BE2C (cell line): ENCODE measurements around the gene SLC7A8.

Experiments used
- DNase-seq: peaks from one replicate; pipeline ENCODE4 v3.0.0-alpha.2; 2020
- H3K27me3 ChIP-seq: fragments of 250-450 bp; sonication (Bioruptor Pico); 2 replicates; pipeline ENCODE4 v1.5.1; 2020; ENCODE audit warnings: mild to moderate bottlenecking
- H3K36me3 ChIP-seq: fragments of 250-450 bp; sonication (Bioruptor Pico); 2 replicates; pipeline ENCODE4 v1.5.1; 2020; ENCODE audit warnings: mild to moderate bottlenecking
- H3K4me1 ChIP-seq: fragments of 250-450 bp; sonication (Bioruptor Pico); 2 replicates; pipeline ENCODE4 v1.5.1; 2020
- H3K4me3 ChIP-seq: 2 replicates; pipeline ENCODE4 v1.5.1; 2011; ENCODE audit warnings: low read depth, low read length
- H3K9me3 ChIP-seq: fragments of 250-450 bp; sonication (Bioruptor Pico); 2 replicates; pipeline ENCODE4 v1.5.1; 2020
- TF ChIP-seq, protein P1 (sequence below): IDR thresholded peaks from 2 replicates; pipeline ENCODE4 v1.5.1; 2012; ENCODE audit warnings: mild to moderate bottlenecking, low read depth, low read length

Gene SLC7A8

DNA sequence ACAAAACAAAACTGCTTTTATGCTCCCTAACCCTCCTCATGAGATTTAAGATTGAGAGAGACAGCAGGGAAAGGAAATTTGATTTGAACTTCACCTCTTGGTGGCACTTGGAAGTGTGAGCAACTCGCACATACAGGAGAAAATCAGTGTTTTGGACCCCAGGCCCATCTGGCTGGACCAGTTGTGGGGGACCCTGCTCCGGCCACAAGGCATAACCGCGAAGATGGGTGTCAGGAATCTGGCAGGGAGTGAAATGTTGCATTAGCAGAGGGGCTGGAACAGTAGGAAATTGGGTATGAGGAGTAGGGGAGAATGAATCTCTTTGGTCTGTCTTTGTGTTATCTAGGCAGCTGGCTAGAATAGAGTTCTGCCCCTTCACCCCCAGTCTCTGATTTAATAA lies 79.9 kb downstream of the SLC7A8 start:
- Histone ChIP-seq H3K9me3 (no peaks in the 10 kb centered on the region), H3K27me3 (peaks cover 18% of the 10 kb centered on the region), H3K36me3 (no peaks in the 10 kb centered on the region), H3K4me1 (no peaks in the 10 kb centered on the region), H3K4me3 (no peak overlapping the region)
- TF ChIP-seq, protein P1, sequence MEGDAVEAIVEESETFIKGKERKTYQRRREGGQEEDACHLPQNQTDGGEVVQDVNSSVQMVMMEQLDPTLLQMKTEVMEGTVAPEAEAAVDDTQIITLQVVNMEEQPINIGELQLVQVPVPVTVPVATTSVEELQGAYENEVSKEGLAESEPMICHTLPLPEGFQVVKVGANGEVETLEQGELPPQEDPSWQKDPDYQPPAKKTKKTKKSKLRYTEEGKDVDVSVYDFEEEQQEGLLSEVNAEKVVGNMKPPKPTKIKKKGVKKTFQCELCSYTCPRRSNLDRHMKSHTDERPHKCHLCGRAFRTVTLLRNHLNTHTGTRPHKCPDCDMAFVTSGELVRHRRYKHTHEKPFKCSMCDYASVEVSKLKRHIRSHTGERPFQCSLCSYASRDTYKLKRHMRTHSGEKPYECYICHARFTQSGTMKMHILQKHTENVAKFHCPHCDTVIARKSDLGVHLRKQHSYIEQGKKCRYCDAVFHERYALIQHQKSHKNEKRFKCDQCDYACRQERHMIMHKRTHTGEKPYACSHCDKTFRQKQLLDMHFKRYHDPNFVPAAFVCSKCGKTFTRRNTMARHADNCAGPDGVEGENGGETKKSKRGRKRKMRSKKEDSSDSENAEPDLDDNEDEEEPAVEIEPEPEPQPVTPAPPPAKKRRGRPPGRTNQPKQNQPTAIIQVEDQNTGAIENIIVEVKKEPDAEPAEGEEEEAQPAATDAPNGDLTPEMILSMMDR = no peak
- DNase-seq = no peak

DNA sequence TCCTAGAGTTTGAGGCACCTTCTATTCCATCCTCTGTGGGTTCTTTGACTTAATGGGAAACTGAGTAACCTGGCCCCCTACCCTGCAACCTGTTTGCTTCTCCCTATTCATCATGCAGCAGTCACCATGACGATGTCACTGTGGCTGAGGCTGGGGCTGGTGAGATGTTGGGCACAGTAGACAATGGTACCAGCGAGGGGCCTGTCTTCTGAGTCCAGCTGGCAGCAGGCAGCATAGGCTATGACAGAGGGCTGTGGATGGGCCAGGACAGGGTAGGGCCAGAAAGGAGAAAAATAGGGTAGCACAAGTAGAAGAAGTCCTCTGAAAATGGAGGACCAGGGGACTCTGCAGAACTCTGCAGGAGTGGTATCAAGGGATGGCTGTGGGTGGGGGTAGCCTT lies 80.7 kb downstream of the SLC7A8 start:
- 0 out of 2 replicates have a peak, but pooled peaks cover 5% of the 10 kb centered on the region for H3K36me3 ChIP-seq
- H3K9me3 ChIP-seq = no peaks in the 10 kb centered on the region
- H3K4me1 ChIP-seq = no peaks in the 10 kb centered on the region
- H3K27me3 ChIP-seq = peaks cover 18% of the 10 kb centered on the region
- TF ChIP-seq, protein P1 = no peak
- no peak for DNase-seq
- no peak overlapping the region for H3K4me3 ChIP-seq

DNA sequence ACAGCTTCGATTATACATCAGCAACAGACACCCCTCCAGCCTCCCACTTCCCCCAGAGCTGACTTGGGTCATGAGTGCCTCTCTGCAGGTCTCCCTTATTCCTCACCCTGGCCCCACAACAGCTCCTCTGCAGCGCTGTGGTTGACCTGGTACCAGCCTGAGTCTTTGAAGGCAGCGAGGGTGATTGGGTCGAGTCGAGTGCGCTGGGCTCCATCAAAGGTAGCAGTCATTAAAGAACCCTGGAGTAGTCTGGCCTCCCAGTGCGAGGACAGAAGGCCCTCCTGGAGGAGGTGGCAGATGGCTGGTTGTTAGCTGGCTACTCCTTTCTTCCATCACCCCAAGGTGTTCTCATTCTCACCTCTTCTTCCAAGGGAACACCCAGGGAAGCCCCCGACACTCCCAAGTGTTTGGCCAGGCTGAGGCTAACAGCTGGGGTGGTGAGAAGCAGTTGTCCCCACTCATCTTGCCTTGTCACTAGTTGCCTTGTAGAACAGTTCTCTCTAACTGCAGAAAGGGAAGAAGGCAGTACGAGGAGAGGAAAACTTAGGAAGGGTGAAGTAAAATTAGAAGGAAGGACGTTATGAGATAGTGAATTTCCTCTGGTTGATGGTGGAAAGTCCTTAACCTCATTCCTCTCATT lies 81.4 kb downstream of the SLC7A8 start:
- Histone ChIP-seq H3K27me3 (peaks cover 18% of the 10 kb centered on the region), H3K36me3 (0 out of 2 replicates have a peak, but pooled peaks cover 5% of the 10 kb centered on the region), H3K9me3 (no peaks in the 10 kb centered on the region), H3K4me3 (no peak overlapping the region), H3K4me1 (no peaks in the 10 kb centered on the region)
- TF ChIP-seq, protein P1 = no peak
- DNase-seq = no peak

DNA sequence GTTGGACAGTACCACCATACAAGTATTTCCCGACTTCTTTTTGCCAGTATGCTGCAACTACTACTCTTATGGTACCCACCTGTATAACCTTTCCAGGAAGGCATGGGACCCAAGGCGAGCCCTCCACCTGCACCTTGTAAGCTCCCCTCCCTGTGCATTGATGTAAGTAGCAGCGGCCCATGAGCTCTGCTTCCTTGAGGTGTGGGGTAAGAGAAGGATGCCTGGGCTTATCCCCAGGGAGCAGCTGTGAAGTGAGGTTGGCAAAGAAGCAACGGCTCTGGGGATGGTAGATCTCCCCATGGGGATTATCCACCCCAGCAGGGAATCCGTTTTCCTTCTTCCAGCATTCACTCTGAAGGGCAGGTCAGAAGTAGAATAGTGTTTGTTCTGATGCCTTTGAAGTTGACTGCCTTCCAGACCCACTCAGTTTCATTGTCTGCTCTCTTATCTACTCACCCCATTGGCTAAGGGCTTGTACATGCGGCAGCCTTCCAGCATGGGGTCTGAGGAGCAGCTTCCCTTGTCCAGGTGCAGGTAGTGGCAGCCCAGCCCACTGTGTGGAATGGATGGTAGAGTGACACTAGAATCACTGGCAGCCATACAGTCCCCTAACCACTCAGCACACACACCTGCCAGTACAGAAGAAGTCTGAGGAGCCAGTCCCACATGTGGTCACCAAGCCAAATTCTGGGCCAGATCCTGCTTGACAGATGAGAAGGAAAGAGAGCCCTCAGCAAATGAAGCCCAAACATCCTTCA lies 82.1 kb downstream of the SLC7A8 start:
- H3K9me3 ChIP-seq = no peaks in the 10 kb centered on the region
- DNase-seq = no peak

DNA sequence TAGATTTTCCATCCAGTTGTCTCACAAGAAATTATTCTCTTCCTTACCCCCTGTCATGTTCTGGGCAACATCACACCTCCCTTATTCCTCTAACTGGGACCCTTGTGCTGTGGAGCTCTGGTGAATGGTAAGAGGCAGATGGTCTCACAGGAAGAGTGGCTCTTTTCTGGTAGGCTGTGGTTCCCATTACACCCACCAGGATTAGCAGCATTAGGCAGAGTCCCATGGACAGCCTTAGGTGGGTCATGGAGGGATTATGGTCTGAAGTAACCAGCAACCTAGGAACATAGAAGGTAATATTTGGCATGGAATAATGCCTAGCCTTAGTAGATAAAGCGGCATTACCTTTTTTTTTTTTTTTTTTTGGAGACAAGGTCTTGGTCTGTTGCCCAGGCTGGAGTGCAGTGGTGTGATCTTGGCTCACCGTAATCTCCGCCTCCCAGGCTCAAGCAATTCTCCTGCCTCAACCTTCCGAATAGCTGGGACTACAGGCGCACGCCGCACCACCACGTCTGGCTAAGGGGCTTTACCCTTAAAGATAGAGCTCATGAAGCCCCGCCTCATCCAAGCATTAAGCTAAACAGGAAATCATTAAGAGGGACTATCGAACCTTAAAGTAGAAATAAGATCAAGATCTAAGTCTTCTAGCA lies 84.1 kb downstream of the SLC7A8 start:
- TF ChIP-seq, protein P1 = peak; percentile 5; the same call in 1 of the 2 replicates
- 0 out of 2 replicates have a peak, but pooled peaks cover 5% of the 10 kb centered on the region for H3K36me3 ChIP-seq
- H3K4me3 ChIP-seq = no peak overlapping the region
- peaks cover 9% of the 10 kb centered on the region for H3K27me3 ChIP-seq
- H3K9me3 ChIP-seq = no peaks in the 10 kb centered on the region
- no peaks in the 10 kb centered on the region for H3K4me1 ChIP-seq
- no peak for DNase-seq

More for the DNA sequence above, 82.1 kb downstream of the SLC7A8 start:
- H3K36me3 ChIP-seq = 0 out of 2 replicates have a peak, but pooled peaks cover 5% of the 10 kb centered on the region
- no peak overlapping the region for H3K4me3 ChIP-seq
- TF ChIP-seq, protein P1 = no peak
- H3K27me3 ChIP-seq = peaks cover 18% of the 10 kb centered on the region
- H3K4me1 ChIP-seq = no peaks in the 10 kb centered on the region
